ENCODE results near the gene GSTM2. TPM values are rescaled to one million over a fixed set of nuclear protein-coding genes. Genes with fewer than 3 reads are reported as not detected.
"Not testable (repeated sequence)": the region's sequence is repeated elsewhere in the genome, so short reads cannot be mapped to it uniquely, and the experiment has no call there.

Gene GSTM2
- polyA plus RNA-seq, 3 donors: 195 to 277 (median 231) TPM

GRCh38 chr1:109641078-109641740 is 26.6 kb upstream of the GSTM2 start:
- DNase-seq: no peak

GRCh38 chr1:109641861-109642260 is 26.0 kb upstream of the GSTM2 start:
- no peak for DNase-seq

- DNase-seq: no peak
Measured at GRCh38 chr1:109642626-109643025, 25.2 kb upstream of the GSTM2 start.

GRCh38 chr1:109643385-109644230 is 24.2 kb upstream of the GSTM2 start:
- DNase-seq: peak; percentile 70

- no peak for DNase-seq
Measured at GRCh38 chr1:109644670-109645069, 23.2 kb upstream of the GSTM2 start.

- no peak for DNase-seq
Measured at GRCh38 chr1:109649491-109649914, 18.4 kb upstream of the GSTM2 start.

- DNase-seq: no peak
Measured at GRCh38 chr1:109650609-109651008, 17.2 kb upstream of the GSTM2 start.

GRCh38 chr1:109652402-109652801 is 15.5 kb upstream of the GSTM2 start:
- no peak for DNase-seq

GRCh38 chr1:109653306-109653705 is 14.6 kb upstream of the GSTM2 start:
- no peak for DNase-seq

GRCh38 chr1:109654519-109654918 is 13.3 kb upstream of the GSTM2 start:
- DNase-seq: no peak

GRCh38 chr1:109655615-109656519 is 12.0 kb upstream of the GSTM2 start, which contains the start of gene GSTM4:
Gene GSTM4, plus strand, starts transcription at chr1:109656099. Its CDS starts 291 bp downstream, at chr1:109656390.
- DNase-seq: peak; percentile 85

- no peak for DNase-seq
Measured at GRCh38 chr1:109657395-109657794, 10.5 kb upstream of the GSTM2 start.

GRCh38 chr1:109657970-109658369 is 9.9 kb upstream of the GSTM2 start:
- no peak for DNase-seq

GRCh38 chr1:109658533-109659042 is 9.3 kb upstream of the GSTM2 start:
- DNase-seq: no peak

GRCh38 chr1:109659145-109659544 is 8.7 kb upstream of the GSTM2 start:
- DNase-seq: no peak

GRCh38 chr1:109659997-109660690 is 7.7 kb upstream of the GSTM2 start:
- DNase-seq: peak; percentile 84

- DNase-seq: not testable (repeated sequence)
Measured at GRCh38 chr1:109660691-109661026, 7.2 kb upstream of the GSTM2 start.

GRCh38 chr1:109661391-109661790 is 6.5 kb upstream of the GSTM2 start:
- no peak for DNase-seq

GRCh38 chr1:109664671-109665070 is 3.2 kb upstream of the GSTM2 start:
- DNase-seq: no peak

GRCh38 chr1:109668123-109668775 is 392 bp downstream of the GSTM2 start:
- no peak for DNase-seq
